Neural cell (in vitro differentiated cells): ENCODE measurements around the gene TMBIM4. TPM values are rescaled to one million over a fixed set of nuclear protein-coding genes. Genes with fewer than 3 reads are reported as not detected.
"Not testable (repeated sequence)": the region's sequence is repeated elsewhere in the genome, so short reads cannot be mapped to it uniquely, and the experiment has no call there.

Experiments
- H2AFZ ChIP-seq: fragments of 200-600, 300-800 bp; sonication (generic), shearing (Covaris generic); 2 replicates; pipeline ENCODE4 v1.6.0; 2014; ENCODE audit warnings: low read depth, mild to moderate bottlenecking, antibody characterized with exemption, low read length, moderate library complexity
- H3F3A ChIP-seq: fragments of 200-600 bp; shearing (Covaris generic); 2 replicates; pipeline ENCODE4 v1.6.1; 2016; ENCODE audit warnings: mild to moderate bottlenecking, moderate library complexity, mixed read lengths, antibody characterized with exemption, low read length; ENCODE audit not compliant: insufficient read depth, poor library complexity, severe bottlenecking
- H3K27ac ChIP-seq: fragments of 200-600, 300-800 bp; sonication (generic), shearing (Covaris generic); 2 replicates; pipeline ENCODE4 v1.5.1; 2014; ENCODE audit warnings: mild to moderate bottlenecking, low read length, moderate library complexity
- H3K27me3 ChIP-seq: fragments of 300-800, 200-600 bp; sonication (generic), shearing (Covaris generic); 2 replicates; pipeline ENCODE4 v1.6.0; 2014; ENCODE audit warnings: mild to moderate bottlenecking, low read depth, low read length, moderate library complexity; ENCODE audit not compliant: insufficient read depth
- H3K36me3 ChIP-seq: fragments of 300-800, 200-600 bp; sonication (generic), shearing (Covaris generic); 2 replicates; pipeline ENCODE4 v1.5.1; 2014; ENCODE audit warnings: mild to moderate bottlenecking, antibody characterized with exemption, low read length, moderate library complexity; ENCODE audit not compliant: insufficient read depth
- H3K4me2 ChIP-seq: fragments of 300-800, 200-600 bp; sonication (generic), shearing (Covaris generic); 2 replicates; pipeline ENCODE4 v1.6.0; 2014; ENCODE audit warnings: mild to moderate bottlenecking, low read length
- H3K4me3 ChIP-seq: fragments of 300-800, 200-600 bp; sonication (generic), shearing (Covaris generic); 2 replicates; pipeline ENCODE4 v1.5.1; 2014; ENCODE audit warnings: mild to moderate bottlenecking, low read length, moderate library complexity
- H3K79me2 ChIP-seq: fragments of 200-600 bp; shearing (Covaris generic); replicated peaks from 2 replicates; pipeline ENCODE4 v1.6.0; 2014; ENCODE audit warnings: mild to moderate bottlenecking, low read length, moderate library complexity; ENCODE audit not compliant: insufficient read depth
- H3K9ac ChIP-seq: fragments of 300-800, 200-600 bp; sonication (generic), shearing (Covaris generic); 2 replicates; pipeline ENCODE4 v1.6.1; 2016; ENCODE audit warnings: mild to moderate bottlenecking, low read length, mixed read lengths
- H3K9me2 ChIP-seq: fragments of 200-600 bp; shearing (Covaris generic); 2 replicates; pipeline ENCODE4 v1.6.1; 2016; ENCODE audit warnings: mild to moderate bottlenecking, low read length, mixed read lengths; ENCODE audit not compliant: insufficient read depth
- H3K9me3 ChIP-seq: fragments of 200-600, 300-800 bp; sonication (generic), shearing (Covaris generic); 2 replicates; pipeline ENCODE4 v1.6.1; 2016; ENCODE audit warnings: mild to moderate bottlenecking, mixed run types, low read length, moderate library complexity, mixed read lengths
- H4K20me1 ChIP-seq: fragments of 200-600 bp; shearing (Covaris generic); 2 replicates; pipeline ENCODE4 v1.6.1; 2016; ENCODE audit warnings: mild to moderate bottlenecking, mixed run types; ENCODE audit not compliant: insufficient read depth
- CTCF ChIP-seq: fragments of 450-650 bp; IDR thresholded peaks from 2 replicates; pipeline ENCODE4 v1.5.1; 2014; ENCODE audit warnings: antibody characterized with exemption, mild to moderate bottlenecking, moderate library complexity; ENCODE audit not compliant: poor library complexity, severe bottlenecking
- EP300 ChIP-seq: fragments of 450-650 bp; conservative IDR thresholded peaks from 2 replicates; pipeline ENCODE4 v1.6.1; 2014; ENCODE audit warnings: antibody characterized with exemption, mild to moderate bottlenecking, moderate library complexity; ENCODE audit not compliant: poor library complexity, severe bottlenecking
- EZH2 ChIP-seq: fragments of 200-600, 300-800 bp; shearing (Covaris generic), sonication (generic); IDR thresholded peaks from 2 replicates; pipeline ENCODE4 v1.6.1; 2014; ENCODE audit warnings: antibody characterized with exemption, low read length, borderline replicate concordance, mild to moderate bottlenecking; ENCODE audit not compliant: insufficient read depth, poor library complexity, severe bottlenecking
- MXI1 ChIP-seq: fragments of 450-650 bp; conservative IDR thresholded peaks from 2 replicates; pipeline ENCODE4 v1.6.1; 2014; ENCODE audit warnings: antibody characterized with exemption, mild to moderate bottlenecking; ENCODE audit not compliant: poor library complexity, severe bottlenecking
- POLR2AphosphoS5 ChIP-seq: IDR thresholded peaks from 2 replicates; pipeline ENCODE4 v1.6.1; 2012
- RAD21 ChIP-seq: fragments of 450-650 bp; conservative IDR thresholded peaks from 2 replicates; pipeline ENCODE4 v1.6.1; 2014; ENCODE audit warnings: antibody characterized with exemption, mild to moderate bottlenecking, moderate library complexity
- REST ChIP-seq: IDR thresholded peaks from 2 replicates; pipeline ENCODE4 v1.6.1; 2012; ENCODE audit warnings: borderline replicate concordance
- SMC3 ChIP-seq: fragments of 450-650 bp; conservative IDR thresholded peaks from 2 replicates; pipeline ENCODE4 v1.6.1; 2014; ENCODE audit warnings: antibody characterized with exemption, mild to moderate bottlenecking, moderate library complexity; ENCODE audit not compliant: poor library complexity
- TAF1 ChIP-seq: IDR thresholded peaks from 2 replicates; pipeline ENCODE4 v1.6.1; 2012; ENCODE audit warnings: low read depth
- polyA plus RNA-seq: library from polyadenylated mRNA; depleted of rRNA; stranded (reverse); fragments of >200 nt; gene quantifications from 2 replicates; pipeline ENCODE4 v1.2.3, GENCODE V29; 2014

Gene TMBIM4
- polyA plus RNA-seq, 1 donor from 2014 or later = 24.5 TPM

GRCh38 chr12:66187821-66188220, 18.0 kb upstream of the TMBIM4 start:
- no peak overlapping the region for H3K4me2 ChIP-seq
- H3K36me3 ChIP-seq = no peaks in the 10 kb centered on the region
- no peak overlapping the region for H2AFZ ChIP-seq
- no peak overlapping the region for H3K4me3 ChIP-seq
- H3K27ac ChIP-seq = no peak overlapping the region
- H3K79me2 ChIP-seq = no peaks in the 10 kb centered on the region
- no peaks in the 10 kb centered on the region for H3F3A ChIP-seq
- peaks cover 37% of the 10 kb centered on the region for H3K27me3 ChIP-seq
- no peaks in the 10 kb centered on the region for H3K9me2 ChIP-seq
- H3K9ac ChIP-seq = no peak overlapping the region
- H4K20me1 ChIP-seq = no peaks in the 10 kb centered on the region
- peaks cover 5% of the 10 kb centered on the region for H3K9me3 ChIP-seq
- no peak for TF ChIP-seq POLR2AphosphoS5
- no peak for TF ChIP-seq CTCF
- no peak for TF ChIP-seq SMC3
- no peak for TF ChIP-seq TAF1
- no peak for TF ChIP-seq REST
- no peak for TF ChIP-seq MXI1
- TF ChIP-seq RAD21 = no peak
- no peak for TF ChIP-seq EP300

GRCh38 chr12:66187036-66187435, 17.2 kb upstream of the TMBIM4 start:
- Histone ChIP-seq H3K27me3 (peaks cover 37% of the 10 kb centered on the region), H3K9ac (no peak overlapping the region), H3K4me2 (no peak overlapping the region), H3F3A (no peaks in the 10 kb centered on the region), H3K9me2 (no peaks in the 10 kb centered on the region), H4K20me1 (no peaks in the 10 kb centered on the region), H2AFZ (no peak overlapping the region), H3K27ac (no peak overlapping the region), H3K36me3 (no peaks in the 10 kb centered on the region), H3K4me3 (no peak overlapping the region), H3K79me2 (no peaks in the 10 kb centered on the region), H3K9me3 (peaks cover 5% of the 10 kb centered on the region)
- TF ChIP-seq SMC3 (no peak), EZH2 (no peak), EP300 (no peak), MXI1 (no peak), REST (no peak), CTCF (no peak), TAF1 (no peak), RAD21 (no peak), POLR2AphosphoS5 (no peak)

GRCh38 chr12:66184822-66185221, 15.0 kb upstream of the TMBIM4 start:
- H3F3A ChIP-seq, H4K20me1 ChIP-seq, H3K9me2 ChIP-seq, H3K9ac ChIP-seq, H3K27ac ChIP-seq, H3K4me3 ChIP-seq, H3K4me2 ChIP-seq, H3K79me2 ChIP-seq, H3K36me3 ChIP-seq, H3K9me3 ChIP-seq, H2AFZ ChIP-seq: not testable (repeated sequence)
- H3K27me3 ChIP-seq = peaks cover 26% of the 10 kb centered on the region
